A549 (cell line): ENCODE data around the gene SARM1. TPM values are rescaled to one million over a fixed set of nuclear protein-coding genes. Genes with fewer than 3 reads are reported as not detected.
A peak's percentile ranks its signal among the peaks of the same experiment; 100 is the strongest.

ENCODE experiments used
- BHLHE40 ChIP-seq: IDR thresholded peaks from 2 replicates; pipeline ENCODE4 v1.6.1; 2012; ENCODE audit warnings: low read depth, low read length, inconsistent platforms
- CBX2 ChIP-seq: fragments of 200-600 bp; sonication (generic); IDR thresholded peaks from 2 replicates; pipeline ENCODE4 v1.6.1; 2016; ENCODE audit warnings: low read depth, mild to moderate bottlenecking, borderline replicate concordance
- CHD4 ChIP-seq: fragments of 200-600 bp; sonication (generic); IDR thresholded peaks from 2 replicates; pipeline ENCODE4 v1.6.1; 2016; ENCODE audit warnings: antibody characterized with exemption, mild to moderate bottlenecking, borderline replicate concordance
- CTCF ChIP-seq: fragments of >200 bp; sonication (Bioruptor Twin); formaldehyde crosslinking; IDR thresholded peaks from 3 replicates; pipeline ENCODE4 v1.5.1; 2016
- E2F6 ChIP-seq: IDR thresholded peaks from 2 replicates; pipeline ENCODE4 v1.6.1; 2012; ENCODE audit warnings: low read depth, borderline replicate concordance
- EHMT2 ChIP-seq: fragments of 200-600 bp; sonication (generic); IDR thresholded peaks from 2 replicates; pipeline ENCODE4 v1.6.1; 2016; ENCODE audit warnings: antibody characterized with exemption, low read depth, mild to moderate bottlenecking, moderate library complexity
- ELK1 ChIP-seq: fragments of 150-350 bp; IDR thresholded peaks from 2 replicates; pipeline ENCODE4 v1.6.1; 2014; ENCODE audit warnings: low read depth, mild to moderate bottlenecking, low read length
- EP300 ChIP-seq, 2 experiments: fragments of >200 bp; sonication (Bioruptor Twin); formaldehyde crosslinking; IDR thresholded peaks; 2 replicates in 1 of 2; 3 replicates in 1 of 2; pipeline ENCODE4 v1.6.1; 2016 to 2017
- ESRRA ChIP-seq: fragments of 150-350 bp; IDR thresholded peaks from 2 replicates; pipeline ENCODE4 v1.6.1; 2014; ENCODE audit warnings: mild to moderate bottlenecking, low read length, borderline replicate concordance
- FOSL2 ChIP-seq, 2 experiments: fragments of 450-650 bp in 1 of 2; fragments of >200 bp in 1 of 2; sonication (Bioruptor Twin) in 1 of 2; formaldehyde crosslinking; IDR thresholded peaks; 2 replicates each; pipeline versions ENCODE4 v1.5.0 to v1.6.1; 2016 to 2020; ENCODE audit warnings: mild to moderate bottlenecking in 1 of 2, moderate library complexity in 1 of 2
- FOXS1 ChIP-seq: fragments of 250-450 bp; sonication (Bioruptor Pico); IDR thresholded peaks from 2 replicates; pipeline ENCODE4 v1.5.0; 2020; ENCODE audit warnings: mild to moderate bottlenecking, moderate library complexity
- GATA3 ChIP-seq: IDR thresholded peaks from 2 replicates; pipeline ENCODE4 v1.6.1; 2012; ENCODE audit warnings: borderline replicate concordance
- HDAC2 ChIP-seq: fragments of 200-600 bp; sonication (generic); IDR thresholded peaks from 2 replicates; pipeline ENCODE4 v1.6.1; 2016
- HEYL ChIP-seq: fragments of 250-450 bp; sonication (Bioruptor Pico); IDR thresholded peaks from 2 replicates; pipeline ENCODE4 v1.8.0; 2021; ENCODE audit warnings: mild to moderate bottlenecking, moderate library complexity
- HOXA7 ChIP-seq: fragments of 250-450 bp; sonication (Bioruptor Pico); IDR thresholded peaks from 2 replicates; pipeline ENCODE4 v1.5.0; 2020; ENCODE audit warnings: mild to moderate bottlenecking, moderate library complexity
- HOXB5 ChIP-seq: fragments of 250-450 bp; sonication (Bioruptor Pico); IDR thresholded peaks from 2 replicates; pipeline ENCODE4 v1.5.0; 2020; ENCODE audit warnings: mild to moderate bottlenecking, moderate library complexity
- JUN ChIP-seq, 2 experiments: fragments of >200 bp; sonication (Bioruptor Twin); formaldehyde crosslinking; IDR thresholded peaks; 2 replicates in 1 of 2; 3 replicates in 1 of 2; pipeline ENCODE4 v1.6.1; 2016 to 2017
- JUNB ChIP-seq: fragments of >200 bp; sonication (Bioruptor Twin); formaldehyde crosslinking; IDR thresholded peaks from 2 replicates; pipeline ENCODE4 v1.6.1; 2016
- KDM1A ChIP-seq: fragments of 200-600 bp; sonication (generic); IDR thresholded peaks from 2 replicates; pipeline ENCODE4 v1.6.1; 2016; ENCODE audit warnings: low read depth, mild to moderate bottlenecking
- MAFK ChIP-seq: fragments of 450-650 bp; IDR thresholded peaks from 2 replicates; pipeline ENCODE4 v1.6.1; 2014; ENCODE audit not compliant: partially characterized antibody
- MAX ChIP-seq: IDR thresholded peaks from 2 replicates; pipeline ENCODE4 v1.6.1; 2012
- MYC ChIP-seq: IDR thresholded peaks from 2 replicates; pipeline ENCODE4 v1.6.1; 2012; ENCODE audit warnings: mild to moderate bottlenecking, inconsistent platforms, low read length, improper control_type of control experiment, borderline replicate concordance
- NFE2L2 ChIP-seq: fragments of 150-350 bp; conservative IDR thresholded peaks from 2 replicates; pipeline ENCODE4 v1.6.1; 2014; ENCODE audit warnings: low read length
- NPAS2 ChIP-seq: fragments of 250-450 bp; sonication (Bioruptor Pico); IDR thresholded peaks from 2 replicates; pipeline ENCODE4 v1.8.0; 2022; ENCODE audit warnings: mild to moderate bottlenecking, moderate library complexity, borderline replicate concordance
- PHF8 ChIP-seq: fragments of 200-600 bp; sonication (generic); IDR thresholded peaks from 2 replicates; pipeline ENCODE4 v1.6.1; 2016; ENCODE audit warnings: low read depth, mild to moderate bottlenecking, antibody characterized with exemption, moderate library complexity, borderline replicate concordance
- POLR2AphosphoS2 ChIP-seq: conservative IDR thresholded peaks from 2 replicates; pipeline ENCODE4 v1.6.1; 2012; ENCODE audit warnings: low read length, improper control_type of control experiment, inconsistent platforms
- RAD21 ChIP-seq, 2 experiments: fragments of >200 bp in 1 of 2; sonication (Bioruptor Twin) in 1 of 2; formaldehyde crosslinking in 1 of 2; IDR thresholded peaks in 1 of 2; conservative IDR thresholded peaks in 1 of 2; 2 replicates in 1 of 2; 3 replicates in 1 of 2; pipeline ENCODE4 v1.6.1; 2012 to 2018; ENCODE audit warnings: inconsistent platforms in 1 of 2
- REST ChIP-seq: fragments of 200-600 bp; sonication (generic); IDR thresholded peaks from 2 replicates; pipeline ENCODE4 v1.6.1; 2016; ENCODE audit warnings: antibody characterized with exemption, mild to moderate bottlenecking, moderate library complexity
- RFX5 ChIP-seq: fragments of 450-650 bp; IDR thresholded peaks from 2 replicates; pipeline ENCODE4 v1.7.1; 2014; ENCODE audit warnings: antibody characterized with exemption, mild to moderate bottlenecking, moderate library complexity
- RNF2 ChIP-seq: fragments of 200-600 bp; sonication (generic); IDR thresholded peaks from 2 replicates; pipeline ENCODE4 v1.6.1; 2016; ENCODE audit warnings: low read depth, mild to moderate bottlenecking, antibody characterized with exemption, moderate library complexity, borderline replicate concordance
- SMC3 ChIP-seq: fragments of >200 bp; sonication (Bioruptor Twin); formaldehyde crosslinking; IDR thresholded peaks from 3 replicates; pipeline ENCODE4 v1.6.1; 2018; ENCODE audit warnings: inconsistent platforms
- USF2 ChIP-seq: fragments of 450-650 bp; IDR thresholded peaks from 2 replicates; pipeline ENCODE4 v1.6.1; 2014; ENCODE audit warnings: antibody characterized with exemption
- ZNF302 ChIP-seq: fragments of 250-450 bp; sonication (Bioruptor Pico); IDR thresholded peaks from 2 replicates; pipeline ENCODE4 v1.9.0; 2021; ENCODE audit warnings: inconsistent platforms, mild to moderate bottlenecking, moderate library complexity
- ZSCAN20 ChIP-seq: fragments of 250-450 bp; sonication (Bioruptor Pico); IDR thresholded peaks from 2 replicates; pipeline ENCODE4 v1.8.0; 2022; ENCODE audit warnings: mild to moderate bottlenecking, moderate library complexity
- polyA plus RNA-seq, 4 experiments: library from polyadenylated mRNA; depleted of rRNA in 3 of 4; stranded (reverse); fragments of >200 nt; fragmentation: RNase III in 1 of 4; extraction: RNeasy Plus Mini Kit Qiagen cat#74134 plus additional on column Dnase treatment in 1 of 4; gene quantifications; 2 replicates in 3 of 4; 3 replicates in 1 of 4; pipeline ENCODE4 v1.2.3, GENCODE V29; 2011 to 2017

SARM1 gene
- polyA plus RNA-seq, 2 of the 4 experiments (the other 2 are of a cell fraction): 4.0 to 6.9 TPM

- TF ChIP-seq HOXB5 (CRISPR knock-in tag) (no peak), EP300 (IDR thresholded peaks at IDR 0.05) (no peak), ELK1 (no peak), ZNF302 (CRISPR knock-in tag) (no peak), CHD4 (no peak), MAFK (no peak), HOXA7 (no peak), MAX (peak; percentile 77), CTCF (no peak), POLR2AphosphoS2 (no peak), E2F6 (no peak), SMC3 (no peak), FOSL2 (IDR thresholded peaks at IDR 0.05) (no peak), FOSL2 (CRISPR knock-in tag; IDR thresholded peaks at IDR 0.05) (peak; percentile 93), PHF8 (peak; percentile 94), GATA3 (peak; percentile 26; the same call in 1 of the 2 replicates), ESRRA (0 out of 2 replicates have a peak, but pooled peaks have one; percentile 35), RFX5 (peak; percentile 81), BHLHE40 (no peak), EHMT2 (no peak), MYC (no peak), NPAS2 (CRISPR knock-in tag) (no peak), NFE2L2 (no peak), JUNB (no peak), RNF2 (no peak), REST (peak; percentile 6; the same call in 1 of the 2 replicates), ZSCAN20 (CRISPR knock-in tag) (no peak), FOXS1 (CRISPR knock-in tag) (no peak), USF2 (no peak), JUN (IDR thresholded peaks at IDR 0.05) (peak; percentile 64 to 89; a peak in 4 of 5 replicates), KDM1A (no peak), HEYL (CRISPR knock-in tag) (no peak), CBX2 (no peak), HDAC2 (no peak), RAD21 (conservative IDR thresholded peaks at IDR 0.05 in 1 of 2, IDR thresholded peaks at IDR 0.05 in 1 of 2) (no peak; a peak in 1 of 5 replicates)
Observed at GRCh38 chr17:28335201-28335958, 36.1 kb upstream of the SARM1 start, which contains the start of the genes IFT20 and TNFAIP1 (continued).
